ENCODE data around the gene NHLRC1.

- TF ChIP-seq CTCF (IDR thresholded peaks at IDR 0.05) (no peak), ZFX (IDR thresholded peaks at IDR 0.05; ENCODE audit: borderline replicate concordance) (no peak)
These were observed 823 bp downstream of the NHLRC1 start for GRCh38 chr6:18121580-18122127.

Measured in 22Rv1 (cell line).